Measurements from ENCODE around the gene GLUL.
"Not testable (repeated sequence)": the region's sequence is repeated elsewhere in the genome, so short reads cannot be mapped to it uniquely, and the experiment has no call there.

Gene GLUL

GRCh38 chr1:182335771-182336566 is 55.6 kb downstream of the GLUL start:
- TF ChIP-seq TAF1 (IDR thresholded peaks at IDR 0.05; ENCODE audit: low read depth, low read length) (no peak), PAX5 (IDR thresholded peaks at IDR 0.05; ENCODE audit: insufficient read depth, low read length, severe bottlenecking) (no peak), POLR2AphosphoS5 (IDR thresholded peaks at IDR 0.05; ENCODE audit: low read depth, low read length) (no peak), POLR2A (IDR thresholded peaks at IDR 0.05; ENCODE audit: low read depth, low read length) (no peak), SPI1 (IDR thresholded peaks at IDR 0.05; ENCODE audit: low read depth, low read length) (no peak), POU2F2 (IDR thresholded peaks at IDR 0.05; ENCODE audit: low read depth, low read length) (no peak)
- no peak for DNase-seq (ENCODE audit: insufficient read length, low spot score)
- no peak for FAIRE-seq

GRCh38 chr1:182333071-182333571 is 58.5 kb downstream of the GLUL start:
- not testable (repeated sequence) for DNase-seq (ENCODE audit: insufficient read length, low spot score); FAIRE-seq

GRCh38 chr1:182332261-182333060 is 59.1 kb downstream of the GLUL start:
- DNase-seq (ENCODE audit: insufficient read length, low spot score) = no peak
- no peak for FAIRE-seq
- TF ChIP-seq POLR2A (IDR thresholded peaks at IDR 0.05; ENCODE audit: low read depth, low read length) (no peak), PAX5 (IDR thresholded peaks at IDR 0.05; ENCODE audit: insufficient read depth, low read length, severe bottlenecking) (no peak), SPI1 (IDR thresholded peaks at IDR 0.05; ENCODE audit: low read depth, low read length) (no peak), POLR2AphosphoS5 (IDR thresholded peaks at IDR 0.05; ENCODE audit: low read depth, low read length) (no peak), TAF1 (IDR thresholded peaks at IDR 0.05; ENCODE audit: low read depth, low read length) (no peak)

All from GM12891 (cell line).